Pancreas (tissue), 10 donors: ENCODE measurements around the gene SIM2. TPM values are rescaled to one million over a fixed set of nuclear protein-coding genes. Genes with fewer than 3 reads are reported as not detected.
"Not testable (repeated sequence)": the region's sequence is repeated elsewhere in the genome, so short reads cannot be mapped to it uniquely, and the experiment has no call there.

Experiments used
- ATAC-seq, 4 donors: fragments of 200-7000 bp; cut with Tn5 transposase; one replicate each; pipeline versions ENCODE4 v1.8.0 to v1.9.1; 2020; ENCODE audit warnings: mild to moderate bottlenecking in 4 of 4, moderate library complexity in 4 of 4
- DNase-seq, 6 donors: peaks; one replicate each; pipeline ENCODE4 v3.0.0-alpha.2; 2020
- FAIRE-seq: peaks from 2 replicates; lab custom pipeline; 2012; peaks lifted over from hg19 to GRCh38; lab: Jason Lieb, UNC
- H3K27ac ChIP-seq, 4 donors: fragments of 200-600 bp; sonication (generic); 1 replicate in 3 of 4; 2 replicates in 1 of 4; pipeline versions ENCODE4 v1.5.0 to v1.8.0; 2020
- H3K27me3 ChIP-seq, 4 donors: fragments of 200-600 bp; one replicate each; pipeline ENCODE4 v1.8.0; 2021
- H3K36me3 ChIP-seq, 3 donors: fragments of 200-600 bp; sonication (generic) in 1 of 3; one replicate each; pipeline versions ENCODE4 v1.5.0 to v1.8.0; 2020 to 2021
- H3K4me1 ChIP-seq, 3 donors: fragments of 200-600 bp; one replicate each; pipeline ENCODE4 v1.8.0; 2021
- H3K4me3 ChIP-seq, 4 donors: fragments of 200-600 bp; sonication (generic) in 2 of 4; one replicate each; pipeline versions ENCODE4 v1.5.0 to v1.8.0; 2020 to 2021
- H3K9me3 ChIP-seq, 4 donors: fragments of 200-600 bp; one replicate each; pipeline ENCODE4 v1.8.0; 2021
- WGBS, 2 donors: extraction: QIAGEN DNeasy Blood & Tissue Kit; methylation state at CpG; one replicate each; pipeline ENCODE4 v1.1.7; 2013; 5-methylcytosine and 5-hydroxymethylcytosine counted together
- intact Hi-C, 3 donors: fragments of 100-400 bp; cut with DNase I; formaldehyde crosslinking; loops; one replicate each; pipeline versions ENCODE4 v1.11.1 to v1.14.2; 2022
- polyA plus RNA-seq, 2 donors: library from polyadenylated mRNA; stranded (reverse); fragments of 200-250 nt; gene quantifications; one replicate each; pipeline ENCODE4 v1.2.3, GENCODE V29; 2013
- total RNA-seq, 6 donors: library from RNA; stranded (reverse); fragmentation: NEBNext Ultra II Directional in 4 of 6; extraction: Animal tissue kit (Norgen Biotek cat#: 25700) in 4 of 6; gene quantifications; one replicate each; pipeline versions ENCODE4 v1.2.1 to v1.2.4, GENCODE V29; 2021 to 2023
- TF ChIP-seq, protein P1 (sequence below), 4 donors: fragments of 200-600 bp; sonication (generic) in 3 of 4; IDR thresholded peaks; one replicate each; pipeline versions ENCODE4 v1.5.0 to v1.8.0; 2021; ENCODE audit warnings: antibody characterized with exemption in 4 of 4
- donor health status: healthy with polysubstance abuse.
- donor health status: DM: no; HTN: no; CAD: no; lungs with moderate emphysema.
- donor health status: DM: no; HTN: no; CAD: no.
- donor health status: control.
- donor health status: control.
- donor health status: Bipolar disorder and iron deficiency.
- donor health status: DM: yes; HTN: yes; CAD: no.
- donor health status: DM: no; HTN: no; CAD: no.
- donor health status: DM: no; HTN: no; CAD: no.
- donor health status: DM: yes; HTN: yes; CAD: no.

The SIM2 gene, protein sequence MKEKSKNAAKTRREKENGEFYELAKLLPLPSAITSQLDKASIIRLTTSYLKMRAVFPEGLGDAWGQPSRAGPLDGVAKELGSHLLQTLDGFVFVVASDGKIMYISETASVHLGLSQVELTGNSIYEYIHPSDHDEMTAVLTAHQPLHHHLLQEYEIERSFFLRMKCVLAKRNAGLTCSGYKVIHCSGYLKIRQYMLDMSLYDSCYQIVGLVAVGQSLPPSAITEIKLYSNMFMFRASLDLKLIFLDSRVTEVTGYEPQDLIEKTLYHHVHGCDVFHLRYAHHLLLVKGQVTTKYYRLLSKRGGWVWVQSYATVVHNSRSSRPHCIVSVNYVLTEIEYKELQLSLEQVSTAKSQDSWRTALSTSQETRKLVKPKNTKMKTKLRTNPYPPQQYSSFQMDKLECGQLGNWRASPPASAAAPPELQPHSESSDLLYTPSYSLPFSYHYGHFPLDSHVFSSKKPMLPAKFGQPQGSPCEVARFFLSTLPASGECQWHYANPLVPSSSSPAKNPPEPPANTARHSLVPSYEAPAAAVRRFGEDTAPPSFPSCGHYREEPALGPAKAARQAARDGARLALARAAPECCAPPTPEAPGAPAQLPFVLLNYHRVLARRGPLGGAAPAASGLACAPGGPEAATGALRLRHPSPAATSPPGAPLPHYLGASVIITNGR
- total RNA-seq: under 1 TPM in 2 of 6 donors, not detected in 4; 0.13 to 0.53 TPM
- polyA plus RNA-seq: under 1 TPM in 1 of 2 donors, not detected in 1; 0.02 TPM

DNA sequence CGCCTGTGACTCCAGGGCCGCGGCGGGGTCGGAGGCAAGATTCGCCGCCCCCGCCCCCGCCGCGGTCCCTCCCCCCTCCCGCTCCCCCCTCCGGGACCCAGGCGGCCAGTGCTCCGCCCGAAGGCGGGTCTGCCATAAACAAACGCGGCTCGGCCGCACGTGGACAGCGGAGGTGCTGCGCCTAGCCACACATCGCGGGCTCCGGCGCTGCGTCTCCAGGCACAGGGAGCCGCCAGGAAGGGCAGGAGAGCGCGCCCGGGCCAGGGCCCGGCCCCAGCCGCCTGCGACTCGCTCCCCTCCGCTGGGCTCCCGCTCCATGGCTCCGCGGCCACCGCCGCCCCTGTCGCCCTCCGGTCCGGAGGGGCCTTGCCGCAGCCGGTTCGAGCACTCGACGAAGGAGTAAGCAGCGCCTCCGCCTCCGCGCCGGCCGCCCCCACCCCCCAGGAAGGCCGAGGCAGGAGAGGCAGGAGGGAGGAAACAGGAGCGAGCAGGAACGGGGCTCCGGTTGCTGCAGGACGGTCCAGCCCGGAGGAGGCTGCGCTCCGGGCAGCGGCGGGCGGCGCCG is at the start of gene SIM2:
Gene SIM2 (plus strand): TSS at position 135 of the 565 bp plus-strand sequence. CDS start 632 bp downstream, outside the sequence.
- peak within 1 kb of the TSS; percentile 18 to 47 (median 33) for H3K4me3 ChIP-seq
- FAIRE-seq: no peak
- no peaks in the 10 kb centered on the region for H3K9me3 ChIP-seq
- WGBS, 2 donors: 0 to 1% methylated on average over 27 to 69 of the region's 70 CpGs
- no peaks in the 10 kb centered on the region for H3K36me3 ChIP-seq
- H3K27ac ChIP-seq: no peak within 1 kb of the TSS
- intact Hi-C loops: no loop called here
- TF ChIP-seq, protein P1, sequence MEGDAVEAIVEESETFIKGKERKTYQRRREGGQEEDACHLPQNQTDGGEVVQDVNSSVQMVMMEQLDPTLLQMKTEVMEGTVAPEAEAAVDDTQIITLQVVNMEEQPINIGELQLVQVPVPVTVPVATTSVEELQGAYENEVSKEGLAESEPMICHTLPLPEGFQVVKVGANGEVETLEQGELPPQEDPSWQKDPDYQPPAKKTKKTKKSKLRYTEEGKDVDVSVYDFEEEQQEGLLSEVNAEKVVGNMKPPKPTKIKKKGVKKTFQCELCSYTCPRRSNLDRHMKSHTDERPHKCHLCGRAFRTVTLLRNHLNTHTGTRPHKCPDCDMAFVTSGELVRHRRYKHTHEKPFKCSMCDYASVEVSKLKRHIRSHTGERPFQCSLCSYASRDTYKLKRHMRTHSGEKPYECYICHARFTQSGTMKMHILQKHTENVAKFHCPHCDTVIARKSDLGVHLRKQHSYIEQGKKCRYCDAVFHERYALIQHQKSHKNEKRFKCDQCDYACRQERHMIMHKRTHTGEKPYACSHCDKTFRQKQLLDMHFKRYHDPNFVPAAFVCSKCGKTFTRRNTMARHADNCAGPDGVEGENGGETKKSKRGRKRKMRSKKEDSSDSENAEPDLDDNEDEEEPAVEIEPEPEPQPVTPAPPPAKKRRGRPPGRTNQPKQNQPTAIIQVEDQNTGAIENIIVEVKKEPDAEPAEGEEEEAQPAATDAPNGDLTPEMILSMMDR (IDR thresholded peaks at IDR 0.05): no peak
- peaks cover 0 to 22% (median 5%) of the 10 kb centered on the region in 3 donors for H3K4me1 ChIP-seq
- ATAC-seq: peak; percentile 44 to 66 (median 52)
- peak in 2 of 6 donors; percentile 73 to 77 for DNase-seq
- peaks cover 13 to 76% (median 29%) of the 10 kb centered on the region in 4 donors for H3K27me3 ChIP-seq

DNA sequence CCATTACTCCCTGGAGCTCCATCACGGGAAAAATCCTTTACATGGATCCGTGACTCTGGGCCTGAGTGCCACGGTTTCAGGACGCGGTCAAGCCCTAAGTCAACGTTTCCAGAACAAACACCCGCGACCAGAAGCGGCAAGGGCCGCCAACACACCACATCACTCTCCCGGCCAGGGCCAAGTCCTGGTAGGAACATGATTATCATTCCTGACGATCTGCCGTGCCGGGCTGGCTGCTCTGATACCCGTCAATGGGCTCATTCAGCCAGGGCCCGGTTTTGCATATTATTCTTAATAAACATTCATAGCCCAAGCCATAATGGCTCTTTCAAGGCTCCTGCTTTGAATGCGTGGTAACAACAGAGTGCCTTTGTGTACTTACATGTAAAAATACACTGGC is 44.6 kb upstream of the SIM2 start:
- WGBS, 2 donors: 78 to 85% methylated on average over 17 of the region's 17 CpGs
- Histone ChIP-seq H3K9me3 (no peaks in the 10 kb centered on the region), H3K27me3 (no peaks in the 10 kb centered on the region), H3K36me3 (no peaks in the 10 kb centered on the region), H3K4me3 (no peak overlapping the region), H3K4me1 (no peaks in the 10 kb centered on the region), H3K27ac (no peak overlapping the region)
- TF ChIP-seq, protein P1 (IDR thresholded peaks at IDR 0.05): no peak
- FAIRE-seq (no peak), ATAC-seq (no peak), DNase-seq (no peak)
- intact Hi-C loops: no loop called here

DNA sequence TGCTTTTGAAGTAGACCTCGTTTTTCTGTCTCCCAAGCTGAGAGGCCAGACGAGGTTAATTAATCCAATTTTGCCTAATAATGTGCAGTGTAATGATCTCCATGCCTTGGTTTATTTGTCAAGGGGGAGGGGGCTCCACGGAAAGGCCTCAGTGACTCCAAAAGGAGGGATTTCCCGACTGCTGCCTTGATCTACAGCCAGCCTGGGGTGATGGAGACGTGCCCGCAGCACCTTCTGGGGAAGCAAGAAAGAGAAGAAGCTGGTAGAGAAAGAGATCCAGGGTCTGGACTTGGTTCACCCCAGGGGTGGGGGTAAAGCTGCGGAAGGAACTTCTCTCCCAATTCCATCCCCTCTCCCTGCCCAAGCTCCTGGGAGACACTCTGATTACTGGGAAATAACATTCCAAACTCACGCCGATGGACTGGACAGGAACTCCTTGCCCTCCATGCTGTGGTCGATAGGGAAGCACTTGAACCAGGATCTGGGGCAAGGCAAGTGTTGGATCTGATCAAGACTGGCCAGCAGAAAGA is 44.1 kb upstream of the SIM2 start:
- no peak overlapping the region for H3K27ac ChIP-seq
- H3K27me3 ChIP-seq: no peaks in the 10 kb centered on the region
- DNase-seq (no peak), ATAC-seq (no peak), FAIRE-seq (no peak)
- H3K4me1 ChIP-seq: no peaks in the 10 kb centered on the region
- H3K4me3 ChIP-seq: no peak overlapping the region
- no peaks in the 10 kb centered on the region for H3K36me3 ChIP-seq
- TF ChIP-seq, protein P1 (IDR thresholded peaks at IDR 0.05): no peak
- intact Hi-C loops: no loop called here
- WGBS, 2 donors: 78 to 80% methylated on average over 10 of the region's 10 CpGs
- no peaks in the 10 kb centered on the region for H3K9me3 ChIP-seq

DNA sequence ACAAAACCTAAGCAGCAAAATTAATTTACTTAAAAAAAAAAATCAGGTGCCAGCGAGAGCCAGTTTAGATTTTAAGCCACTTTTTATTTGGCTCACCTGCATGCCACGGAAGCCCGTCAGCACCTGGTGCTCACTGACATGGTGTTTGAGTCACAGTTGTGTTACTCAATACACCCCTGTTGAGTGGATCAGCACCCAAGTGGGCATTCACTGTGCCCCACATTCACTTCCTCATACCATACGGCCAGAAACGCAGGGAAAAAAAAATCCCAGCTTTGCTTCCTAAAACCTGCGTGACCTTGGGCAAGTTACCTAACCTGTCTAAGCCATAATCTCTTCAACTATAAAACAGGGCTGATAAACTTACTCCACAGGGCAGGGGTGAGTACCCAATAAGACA is 42.8 kb upstream of the SIM2 start:
- intact Hi-C loops: no loop called here
- ATAC-seq: peak; percentile 85 to 96 (median 92)
- WGBS, 2 donors: 11 to 24% methylated on average over 6 of the region's 6 CpGs
- FAIRE-seq: no peak
- DNase-seq: peak in 4 of 6 donors; percentile 25 to 52 (median 42)
- Histone ChIP-seq H3K27me3 (no peaks in the 10 kb centered on the region), H3K27ac (peak overlapping the region in 2 of 4 donors; percentile 4 to 34), H3K9me3 (no peaks in the 10 kb centered on the region), H3K4me3 (no peak overlapping the region), H3K4me1 (no peaks in the 10 kb centered on the region), H3K36me3 (no peaks in the 10 kb centered on the region)
- TF ChIP-seq, protein P1 (IDR thresholded peaks at IDR 0.05): no peak

DNA sequence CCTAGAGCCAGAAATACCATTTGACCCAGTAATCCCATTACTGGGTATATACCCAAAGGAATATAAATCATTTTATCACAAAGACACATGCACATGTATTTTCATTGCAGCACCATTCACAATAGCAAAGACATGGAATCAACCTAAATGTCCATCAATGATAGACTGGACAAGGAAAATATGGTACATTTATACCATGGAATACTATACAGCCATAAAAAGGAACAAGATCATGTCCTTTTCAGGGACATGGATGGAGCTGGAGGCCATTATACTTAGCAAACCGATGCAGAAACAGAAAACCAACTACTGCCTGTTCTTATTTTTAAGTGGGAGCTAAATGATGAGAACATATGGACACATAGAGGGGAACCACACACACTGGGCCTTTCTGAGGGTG is 41.6 kb upstream of the SIM2 start:
- intact Hi-C loops, FAIRE-seq, ATAC-seq, H3K27me3 ChIP-seq, H3K4me3 ChIP-seq, H3K4me1 ChIP-seq, H3K27ac ChIP-seq, DNase-seq, H3K9me3 ChIP-seq, H3K36me3 ChIP-seq: not testable (repeated sequence)
- WGBS, 2 donors: 65 to 70% methylated on average over 1 of the region's 1 CpG
